Stomach (tissue), 9 donors: Measurements from ENCODE around the gene BBIP1. TPM values are rescaled to one million over a fixed set of nuclear protein-coding genes. Genes with fewer than 3 reads are reported as not detected.

Source experiments
- DNase-seq, 2 donors: peaks; one replicate each; pipeline versions ENCODE4 v3.0.0 to v3.0.0-alpha.2; 2013 to 2019
- H3K27ac ChIP-seq, 5 donors: fragments of 200-600 bp in 4 of 5; sonication (generic) in 4 of 5; one replicate each; pipeline ENCODE4 v1.5.1; 2013 to 2019; ENCODE audit warnings: mild to moderate bottlenecking in 1 of 5, moderate library complexity in 1 of 5
- H3K27me3 ChIP-seq, 3 donors: fragments of 200-600 bp; sonication (generic); one replicate each; pipeline ENCODE4 v1.5.1; 2017 to 2019; ENCODE audit warnings: mixed run types in 1 of 3
- H3K36me3 ChIP-seq, 4 donors: fragments of 200-600 bp; sonication (generic); 1 replicate in 3 of 4; 2 replicates in 1 of 4; pipeline ENCODE4 v1.5.1; 2016 to 2019
- H3K4me1 ChIP-seq, 4 donors: fragments of 200-600 bp; sonication (generic); one replicate each; pipeline ENCODE4 v1.5.1; 2016 to 2019
- H3K4me3 ChIP-seq, 4 donors: fragments of 200-600 bp; sonication (generic) in 3 of 4; one replicate each; pipeline ENCODE4 v1.5.1; 2016 to 2019; ENCODE audit warnings: mild to moderate bottlenecking in 1 of 4
- H3K9me3 ChIP-seq, 4 donors: fragments of 200-600 bp; sonication (generic); one replicate each; pipeline ENCODE4 v1.5.1; 2016 to 2019
- CTCF ChIP-seq, 7 experiments: fragments of 450-650 bp in 4 of 7; fragments of 200-600 bp in 3 of 7; sonication (generic) in 3 of 7; IDR thresholded peaks; one replicate each; pipeline ENCODE4 v1.5.1; 2016 to 2019; ENCODE audit warnings: antibody characterized with exemption in 7 of 7, control low read depth in 2 of 7, mild to moderate bottlenecking in 1 of 7
- EP300 ChIP-seq: sonication (generic); formaldehyde crosslinking; IDR thresholded peaks from one replicate; pipeline ENCODE4 v1.6.1; 2017; ENCODE audit warnings: antibody characterized with exemption
- POLR2A ChIP-seq, 4 donors: fragments of 450-650 bp; IDR thresholded peaks; one replicate each; pipeline ENCODE4 v1.6.1; 2016; ENCODE audit warnings: antibody characterized with exemption in 4 of 4, control low read depth in 2 of 4, mild to moderate bottlenecking in 1 of 4, moderate library complexity in 1 of 4
- POLR2AphosphoS5 ChIP-seq, 3 donors: sonication (generic); formaldehyde crosslinking; IDR thresholded peaks; one replicate each; pipeline ENCODE4 v1.6.1; 2016; ENCODE audit warnings: antibody characterized with exemption in 3 of 3
- WGBS, 5 donors: extraction: QIAGEN DNeasy Blood & Tissue Kit in 3 of 5; methylation state at CpG; one replicate each; pipeline versions ENCODE4 v1.1.5 to v1.1.7; 2013 to 2018; 5-methylcytosine and 5-hydroxymethylcytosine counted together
- intact Hi-C: fragments of 100-400 bp; cut with DNase I; formaldehyde crosslinking; loops from one replicate; pipeline ENCODE4 v1.15.1; 2023; ENCODE audit warnings: low total_unique reads
- polyA plus RNA-seq, 3 donors: library from polyadenylated mRNA; stranded (reverse); fragments of 200-250 nt; gene quantifications; one replicate each; pipeline ENCODE4 v1.2.3, GENCODE V29; 2013
- total RNA-seq, 5 donors: library from RNA; depleted of rRNA; stranded (reverse); fragments of >200 nt; gene quantifications; one replicate each; pipeline versions ENCODE4 v1.1.0 to v1.2.3, GENCODE V29; 2014 to 2016
- donor health status: healthy with polysubstance abuse.
- donor health status: Bipolar disorder and iron deficiency.
- donor health status: healthy.

BBIP1 gene
- total and polyA plus RNA-seq, 8 donors, result 0.58 to 125 (median 24.4) TPM

- no peak for DNase-seq
- intact Hi-C loops, result no loop called here
- H3K27me3 ChIP-seq, result no peaks in the 10 kb centered on the region
- 71 to 84% (median 78%) methylated on average over 2 of the region's 2 CpGs for WGBS, 5 donors
- TF ChIP-seq EP300, result no peak
- TF ChIP-seq CTCF (IDR thresholded peaks at IDR 0.05), result no peak
- TF ChIP-seq POLR2A (IDR thresholded peaks at IDR 0.05), result no peak
- TF ChIP-seq POLR2AphosphoS5 (IDR thresholded peaks at IDR 0.05), result no peak
- H3K4me1 ChIP-seq, result peaks cover 0 to 76% (median 25%) of the 10 kb centered on the region in 4 donors
- no peak overlapping the region for H3K27ac ChIP-seq
- no peak overlapping the region for H3K4me3 ChIP-seq
- peaks cover 0 to 3% (median 0%) of the 10 kb centered on the region in 4 donors for H3K36me3 ChIP-seq
- no peaks in the 10 kb centered on the region for H3K9me3 ChIP-seq
These were observed 43.5 kb upstream of the BBIP1 start for GRCh38 chr10:110962443-110962842.

GRCh38 chr10:110960333-110960712 lies 41.3 kb upstream of the BBIP1 start:
- no peak overlapping the region for H3K27ac ChIP-seq
- H3K36me3 ChIP-seq, result peaks cover 0 to 3% (median 0%) of the 10 kb centered on the region in 4 donors
- no peaks in the 10 kb centered on the region for H3K27me3 ChIP-seq
- no peak for TF ChIP-seq POLR2AphosphoS5 (IDR thresholded peaks at IDR 0.05)
- TF ChIP-seq POLR2A (IDR thresholded peaks at IDR 0.05), result no peak
- no peak for TF ChIP-seq EP300
- peaks cover 0 to 57% (median 25%) of the 10 kb centered on the region in 4 donors for H3K4me1 ChIP-seq
- no peak for DNase-seq
- intact Hi-C loops, result no loop called here
- H3K9me3 ChIP-seq, result no peaks in the 10 kb centered on the region
- H3K4me3 ChIP-seq, result no peak overlapping the region
- WGBS, 5 donors, result 48 to 100% (median 100%) methylated on average over 1 of the region's 1 CpG

DNA sequence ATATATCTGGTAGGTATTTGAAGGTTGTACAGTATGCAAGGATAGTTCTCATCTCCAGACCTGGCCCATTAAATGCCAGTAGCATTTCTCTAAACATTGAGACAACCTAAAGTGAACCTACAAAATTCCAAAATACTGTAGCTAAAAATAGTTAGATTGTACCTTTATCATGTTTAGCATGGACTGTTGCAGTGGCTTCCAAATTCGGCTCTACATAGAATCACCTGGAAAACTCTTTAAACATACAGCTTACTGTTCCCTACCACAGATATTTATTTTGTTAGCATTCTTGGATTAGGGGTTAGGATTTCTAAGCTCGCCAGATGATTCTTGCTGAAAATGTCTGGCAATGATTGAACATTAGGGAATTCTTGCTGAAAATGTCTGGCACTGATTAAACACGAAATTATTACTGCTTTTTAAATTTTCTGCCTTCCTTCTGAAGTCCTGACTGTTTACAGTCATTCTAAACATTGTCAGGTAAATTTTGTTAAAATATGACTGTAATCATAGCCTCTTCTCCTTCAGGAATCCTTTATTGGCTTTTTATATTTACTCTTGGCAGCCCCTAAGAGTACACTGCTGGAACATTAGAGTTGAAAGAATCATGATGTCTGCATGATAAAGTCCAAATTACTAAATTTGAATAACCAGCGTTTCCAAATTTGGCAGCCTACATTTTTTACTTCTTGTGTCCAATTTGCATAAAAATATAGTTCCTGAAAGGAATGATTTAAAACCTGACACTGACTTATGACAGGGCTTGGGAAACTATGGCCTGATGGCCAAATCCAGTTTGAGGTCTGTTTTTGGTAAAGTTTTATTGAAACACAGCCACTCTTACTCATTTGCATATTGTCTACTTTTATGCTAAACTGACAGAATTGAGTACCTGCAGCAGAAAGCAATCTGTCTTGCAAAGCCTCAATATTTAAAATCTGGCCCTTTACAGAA lies 40.7 kb upstream of the BBIP1 start:
- intact Hi-C loops, result no loop called here
- Histone ChIP-seq H3K27me3 (no peaks in the 10 kb centered on the region), H3K4me3 (no peak overlapping the region), H3K9me3 (no peaks in the 10 kb centered on the region), H3K4me1 (peaks cover 0 to 60% (median 24%) of the 10 kb centered on the region in 4 donors), H3K36me3 (peaks cover 0 to 2% (median 0%) of the 10 kb centered on the region in 4 donors), H3K27ac (no peak overlapping the region)
- peak in 1 of 2 donors; percentile 11 for DNase-seq
- 30 to 45% (median 36%) methylated on average over 4 of the region's 4 CpGs for WGBS, 5 donors
- TF ChIP-seq CTCF (IDR thresholded peaks at IDR 0.05), result no peak
- no peak for TF ChIP-seq EP300
- no peak for TF ChIP-seq POLR2A (IDR thresholded peaks at IDR 0.05)
- no peak for TF ChIP-seq POLR2AphosphoS5 (IDR thresholded peaks at IDR 0.05)

DNA sequence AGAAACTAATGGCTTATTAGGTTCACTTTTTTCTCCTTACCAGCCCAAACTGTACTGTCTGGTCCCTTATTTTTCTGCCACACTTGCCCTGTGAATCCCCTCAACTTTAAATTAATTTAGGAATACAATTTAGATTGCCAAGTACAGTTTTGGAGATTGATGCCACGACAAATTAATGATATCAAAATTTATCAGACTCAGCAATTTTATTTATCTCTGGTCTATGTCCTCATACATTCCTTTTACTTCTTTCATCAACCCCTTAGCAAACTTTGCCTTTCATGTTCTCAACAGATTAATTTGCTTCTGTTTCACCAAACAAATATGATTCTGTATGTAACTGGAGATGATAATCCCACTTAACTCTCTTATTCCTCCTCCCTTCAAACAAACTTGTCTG lies 38.6 kb upstream of the BBIP1 start:
- H3K27ac ChIP-seq, result no peak overlapping the region
- no peak for TF ChIP-seq POLR2AphosphoS5 (IDR thresholded peaks at IDR 0.05)
- TF ChIP-seq EP300, result no peak
- no peaks in the 10 kb centered on the region for H3K9me3 ChIP-seq
- WGBS, 5 donors, result 56 to 72% (median 63%) methylated on average over 1 of the region's 1 CpG
- peaks cover 0 to 44% (median 20%) of the 10 kb centered on the region in 4 donors for H3K4me1 ChIP-seq
- no peak for DNase-seq
- no peaks in the 10 kb centered on the region for H3K27me3 ChIP-seq
- intact Hi-C loops, result no loop called here
- no peak overlapping the region for H3K4me3 ChIP-seq
- peaks cover 0 to 7% (median 2%) of the 10 kb centered on the region in 4 donors for H3K36me3 ChIP-seq

DNA sequence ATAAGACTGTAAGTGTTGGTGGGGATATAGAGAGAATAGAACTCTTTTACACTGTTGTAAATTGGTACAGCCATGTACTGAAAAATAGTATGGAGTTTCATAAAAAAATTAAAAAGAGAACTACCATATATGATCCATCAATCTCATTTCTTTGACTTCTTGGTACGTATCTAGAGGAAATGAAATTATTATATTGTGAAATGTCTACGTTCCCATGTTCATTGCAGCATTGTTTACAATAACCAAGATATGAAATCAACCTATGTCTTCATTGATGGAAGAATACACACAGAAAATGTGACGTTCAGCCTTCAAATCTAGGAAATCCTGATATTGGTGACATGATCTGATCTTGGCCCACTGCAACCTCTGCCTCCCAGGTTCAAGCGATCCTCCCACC lies 32.4 kb upstream of the BBIP1 start:
- Histone ChIP-seq H3K27me3 (no peaks in the 10 kb centered on the region), H3K4me3 (no peak overlapping the region), H3K4me1 (peaks cover 0 to 14% (median 0%) of the 10 kb centered on the region in 4 donors), H3K36me3 (peaks cover 0 to 12% (median 5%) of the 10 kb centered on the region in 4 donors), H3K9me3 (no peaks in the 10 kb centered on the region), H3K27ac (no peak overlapping the region)
- intact Hi-C loops, result no loop called here
- no peak for DNase-seq
- WGBS, 5 donors, result 89 to 97% (median 95%) methylated on average over 4 of the region's 4 CpGs
- no peak for TF ChIP-seq POLR2AphosphoS5 (IDR thresholded peaks at IDR 0.05)
- no peak for TF ChIP-seq CTCF (IDR thresholded peaks at IDR 0.05)
- TF ChIP-seq EP300, result no peak
- no peak for TF ChIP-seq POLR2A (IDR thresholded peaks at IDR 0.05)
